Lower leg skin (tissue), 3 donors: Measurements from ENCODE around the gene P3H3.
"Not testable (repeated sequence)": the region's sequence is repeated elsewhere in the genome, so short reads cannot be mapped to it uniquely, and the experiment has no call there.

ENCODE experiments used
- POLR2A ChIP-seq, 2 donors: fragments of 450-650 bp; IDR thresholded peaks; one replicate each; pipeline ENCODE4 v1.6.1; 2016 to 2017; ENCODE audit warnings: antibody characterized with exemption in 2 of 2, mild to moderate bottlenecking in 1 of 2, moderate library complexity in 1 of 2
- TF ChIP-seq, protein P1 (sequence below), 3 donors: fragments of 450-650 bp; IDR thresholded peaks; one replicate each; pipeline ENCODE4 v1.5.1; 2016; ENCODE audit warnings: antibody characterized with exemption in 3 of 3, mild to moderate bottlenecking in 3 of 3, moderate library complexity in 2 of 3

DNA sequence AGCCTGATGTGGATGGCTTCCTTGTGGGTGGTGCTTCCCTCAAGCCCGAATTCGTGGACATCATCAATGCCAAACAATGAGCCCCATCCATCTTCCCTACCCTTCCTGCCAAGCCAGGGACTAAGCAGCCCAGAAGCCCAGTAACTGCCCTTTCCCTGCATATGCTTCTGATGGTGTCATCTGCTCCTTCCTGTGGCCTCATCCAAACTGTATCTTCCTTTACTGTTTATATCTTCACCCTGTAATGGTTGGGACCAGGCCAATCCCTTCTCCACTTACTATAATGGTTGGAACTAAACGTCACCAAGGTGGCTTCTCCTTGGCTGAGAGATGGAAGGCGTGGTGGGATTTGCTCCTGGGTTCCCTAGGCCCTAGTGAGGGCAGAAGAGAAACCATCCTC, 42.1 kb downstream of the P3H3 start:
- TF ChIP-seq, protein P1, sequence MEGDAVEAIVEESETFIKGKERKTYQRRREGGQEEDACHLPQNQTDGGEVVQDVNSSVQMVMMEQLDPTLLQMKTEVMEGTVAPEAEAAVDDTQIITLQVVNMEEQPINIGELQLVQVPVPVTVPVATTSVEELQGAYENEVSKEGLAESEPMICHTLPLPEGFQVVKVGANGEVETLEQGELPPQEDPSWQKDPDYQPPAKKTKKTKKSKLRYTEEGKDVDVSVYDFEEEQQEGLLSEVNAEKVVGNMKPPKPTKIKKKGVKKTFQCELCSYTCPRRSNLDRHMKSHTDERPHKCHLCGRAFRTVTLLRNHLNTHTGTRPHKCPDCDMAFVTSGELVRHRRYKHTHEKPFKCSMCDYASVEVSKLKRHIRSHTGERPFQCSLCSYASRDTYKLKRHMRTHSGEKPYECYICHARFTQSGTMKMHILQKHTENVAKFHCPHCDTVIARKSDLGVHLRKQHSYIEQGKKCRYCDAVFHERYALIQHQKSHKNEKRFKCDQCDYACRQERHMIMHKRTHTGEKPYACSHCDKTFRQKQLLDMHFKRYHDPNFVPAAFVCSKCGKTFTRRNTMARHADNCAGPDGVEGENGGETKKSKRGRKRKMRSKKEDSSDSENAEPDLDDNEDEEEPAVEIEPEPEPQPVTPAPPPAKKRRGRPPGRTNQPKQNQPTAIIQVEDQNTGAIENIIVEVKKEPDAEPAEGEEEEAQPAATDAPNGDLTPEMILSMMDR (IDR thresholded peaks at IDR 0.05), result not testable (repeated sequence)
- not testable (repeated sequence) for TF ChIP-seq POLR2A (IDR thresholded peaks at IDR 0.05)
